Astrocyte of the spinal cord (primary cell): ENCODE results near the gene USH2A.

ENCODE experiments used
- DNase-seq: peaks from one replicate; pipeline ENCODE4 v3.0.0; 2011; ENCODE audit warnings: low read depth, low spot score
- H3K4me3 ChIP-seq: 2 replicates; pipeline ENCODE4 v1.5.1; 2011; ENCODE audit warnings: low read depth, mild to moderate bottlenecking, low read length, moderate library complexity
- in situ Hi-C: cut with HindIII; loops from 2 replicates; pipeline ENCODE4 v1.10.0; 2017; ENCODE audit warnings: low sequenced_read_pairs
- TF ChIP-seq, protein P1 (sequence below): IDR thresholded peaks from 2 replicates; pipeline ENCODE4 v1.5.1; 2012; ENCODE audit warnings: low read depth, mild to moderate bottlenecking, low read length, inconsistent platforms

The USH2A gene

DNA sequence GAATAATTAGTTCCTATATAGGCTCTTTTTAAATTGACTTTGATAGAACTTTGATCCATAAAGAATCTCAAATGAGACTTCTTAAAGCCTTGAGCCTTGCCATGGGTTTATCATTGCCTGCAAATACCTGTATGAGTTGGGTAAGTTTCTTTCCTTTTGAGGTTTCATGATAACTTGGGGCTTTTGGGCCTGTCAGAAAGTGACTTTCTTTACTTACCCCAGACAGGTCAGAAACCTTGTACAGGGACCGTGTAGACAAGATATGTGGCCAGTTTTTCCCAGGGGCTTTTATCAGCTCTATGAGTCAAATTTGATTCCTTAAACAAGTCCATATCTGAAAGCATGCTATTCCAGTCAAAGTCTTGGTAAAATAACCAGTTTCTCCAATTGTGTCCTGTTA, 838.9 kb downstream of the USH2A start:
- TF ChIP-seq, protein P1, sequence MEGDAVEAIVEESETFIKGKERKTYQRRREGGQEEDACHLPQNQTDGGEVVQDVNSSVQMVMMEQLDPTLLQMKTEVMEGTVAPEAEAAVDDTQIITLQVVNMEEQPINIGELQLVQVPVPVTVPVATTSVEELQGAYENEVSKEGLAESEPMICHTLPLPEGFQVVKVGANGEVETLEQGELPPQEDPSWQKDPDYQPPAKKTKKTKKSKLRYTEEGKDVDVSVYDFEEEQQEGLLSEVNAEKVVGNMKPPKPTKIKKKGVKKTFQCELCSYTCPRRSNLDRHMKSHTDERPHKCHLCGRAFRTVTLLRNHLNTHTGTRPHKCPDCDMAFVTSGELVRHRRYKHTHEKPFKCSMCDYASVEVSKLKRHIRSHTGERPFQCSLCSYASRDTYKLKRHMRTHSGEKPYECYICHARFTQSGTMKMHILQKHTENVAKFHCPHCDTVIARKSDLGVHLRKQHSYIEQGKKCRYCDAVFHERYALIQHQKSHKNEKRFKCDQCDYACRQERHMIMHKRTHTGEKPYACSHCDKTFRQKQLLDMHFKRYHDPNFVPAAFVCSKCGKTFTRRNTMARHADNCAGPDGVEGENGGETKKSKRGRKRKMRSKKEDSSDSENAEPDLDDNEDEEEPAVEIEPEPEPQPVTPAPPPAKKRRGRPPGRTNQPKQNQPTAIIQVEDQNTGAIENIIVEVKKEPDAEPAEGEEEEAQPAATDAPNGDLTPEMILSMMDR = no peak
- in situ Hi-C loops = no loop called here
- no peak for DNase-seq
- no peak overlapping the region for H3K4me3 ChIP-seq

GRCh38 chr1:215583185-215583749, 840.0 kb downstream of the USH2A start:
- TF ChIP-seq, protein P1 = no peak
- peak; percentile 23 for DNase-seq
- in situ Hi-C loops = no loop called here
- H3K4me3 ChIP-seq = no peak overlapping the region

DNA sequence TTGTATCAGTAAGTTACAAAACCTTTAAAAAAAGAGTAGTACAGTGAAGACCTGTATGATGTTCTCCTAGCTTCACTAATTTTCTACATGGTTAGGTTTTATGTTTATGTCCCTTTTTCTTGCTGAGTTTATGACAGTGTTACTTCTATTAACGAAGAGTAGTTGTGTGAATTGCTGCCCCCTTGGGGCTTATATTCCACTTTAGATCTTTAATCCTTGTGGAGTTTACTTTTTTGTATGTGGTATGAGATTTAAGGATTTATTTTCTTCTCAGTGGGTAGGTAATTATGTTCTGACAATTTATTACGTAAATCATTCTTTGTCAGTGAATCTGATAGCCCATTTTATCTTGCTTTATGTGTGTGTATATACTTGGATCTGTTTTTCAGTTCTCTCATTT, 841.4 kb downstream of the USH2A start:
- no peak for DNase-seq
- no peak overlapping the region for H3K4me3 ChIP-seq
- in situ Hi-C loops = no loop called here
- TF ChIP-seq, protein P1 = no peak
